NCI-H2227 (cell line): Measurements from ENCODE around the gene CATSPERB.
"Not testable (repeated sequence)": the region's sequence is repeated elsewhere in the genome, so short reads cannot be mapped to it uniquely, and the experiment has no call there.

Experiments
- DNase-seq: peaks from one replicate; lab custom pipeline; 2025; ENCODE audit not compliant: unreplicated experiment; lab: John Stamatoyannopoulos, UW

CATSPERB gene

GRCh38 chr14:91677687-91678086 lies 54.2 kb downstream of the CATSPERB start:
- DNase-seq, result not testable (repeated sequence)

GRCh38 chr14:91674911-91675310 lies 57.0 kb downstream of the CATSPERB start:
- DNase-seq, result no peak

- no peak for DNase-seq
Observed at GRCh38 chr14:91669867-91670266, 62.0 kb downstream of the CATSPERB start.

GRCh38 chr14:91667101-91667500 lies 64.8 kb downstream of the CATSPERB start:
- DNase-seq, result not testable (repeated sequence)

GRCh38 chr14:91660790-91661189 lies 71.1 kb downstream of the CATSPERB start:
- DNase-seq, result no peak

GRCh38 chr14:91654836-91655235 lies 77.0 kb downstream of the CATSPERB start:
- no peak for DNase-seq

- DNase-seq, result no peak
Observed at GRCh38 chr14:91653451-91653850, 78.4 kb downstream of the CATSPERB start.

- no peak for DNase-seq
Observed at GRCh38 chr14:91649930-91650329, 82.0 kb downstream of the CATSPERB start.

- no peak for DNase-seq
Observed at GRCh38 chr14:91647856-91648255, 84.0 kb downstream of the CATSPERB start.

GRCh38 chr14:91636604-91637003 lies 95.3 kb downstream of the CATSPERB start:
- no peak for DNase-seq

- DNase-seq, result no peak
Observed at GRCh38 chr14:91624757-91625156, 107.1 kb downstream of the CATSPERB start.

GRCh38 chr14:91614187-91614586 lies 117.7 kb downstream of the CATSPERB start:
- DNase-seq, result no peak

GRCh38 chr14:91613459-91614112 lies 118.3 kb downstream of the CATSPERB start:
- no peak for DNase-seq

- no peak for DNase-seq
Observed at GRCh38 chr14:91611528-91611927, 120.4 kb downstream of the CATSPERB start.

GRCh38 chr14:91609161-91609560 lies 122.7 kb downstream of the CATSPERB start:
- DNase-seq, result no peak

GRCh38 chr14:91607322-91608047 lies 124.4 kb downstream of the CATSPERB start:
- no peak for DNase-seq

- no peak for DNase-seq
Observed at GRCh38 chr14:91606851-91607250, 125.0 kb downstream of the CATSPERB start.

GRCh38 chr14:91604611-91605010 lies 127.3 kb downstream of the CATSPERB start:
- not testable (repeated sequence) for DNase-seq

- DNase-seq, result no peak
Observed at GRCh38 chr14:91599994-91600393, 131.9 kb downstream of the CATSPERB start.

GRCh38 chr14:91595736-91596135 lies 136.2 kb downstream of the CATSPERB start:
- no peak for DNase-seq

- DNase-seq, result not testable (repeated sequence)
Observed at GRCh38 chr14:91593957-91594356, 137.9 kb downstream of the CATSPERB start.

GRCh38 chr14:91586410-91586809 lies 145.5 kb downstream of the CATSPERB start:
- no peak for DNase-seq

- no peak for DNase-seq
Observed at GRCh38 chr14:91585856-91586255, 146.0 kb downstream of the CATSPERB start.
